Measurements from ENCODE around the gene RGS6. TPM values are rescaled to one million over a fixed set of nuclear protein-coding genes. Genes with fewer than 3 reads are reported as not detected.

The RGS6 gene
- total and polyA plus RNA-seq, 9 donors, result 3.7 to 9.3 (median 6.2) TPM

- Histone ChIP-seq H3K27ac (ENCODE audit: low read length) (no peak overlapping the region), H3K9me3 (replicated peaks; ENCODE audit: control insufficient read depth, low read depth, low read length) (no peaks in the 10 kb centered on the region), H3K36me3 (ENCODE audit: control insufficient read depth, insufficient read depth, low read length) (no peaks in the 10 kb centered on the region), H3K4me3 (ENCODE audit: low read length) (no peak overlapping the region), H3K4me1 (ENCODE audit: control insufficient read depth, insufficient read depth, low read length) (no peaks in the 10 kb centered on the region), H3K27me3 (ENCODE audit: control insufficient read depth, insufficient read depth, low read length) (no peaks in the 10 kb centered on the region)
- DNase-seq, result no peak
- WGBS (ENCODE audit: insufficient coverage), result 67% methylated on average over 1 of the region's 7 CpGs
Measured at GRCh38 chr14:71964716-71965115, 32.5 kb downstream of the RGS6 start.

GRCh38 chr14:71966528-71966927 lies 34.3 kb downstream of the RGS6 start:
- no peak overlapping the region for H3K4me3 ChIP-seq (ENCODE audit: low read length)
- H3K27ac ChIP-seq (ENCODE audit: low read length), result no peak overlapping the region
- H3K9me3 ChIP-seq (replicated peaks; ENCODE audit: control insufficient read depth, low read depth, low read length), result no peaks in the 10 kb centered on the region
- WGBS (ENCODE audit: insufficient coverage), result no CpG with 5 or more reads among the region's 2 CpGs
- no peak for DNase-seq
- no peaks in the 10 kb centered on the region for H3K27me3 ChIP-seq (ENCODE audit: control insufficient read depth, insufficient read depth, low read length)
- H3K4me1 ChIP-seq (ENCODE audit: control insufficient read depth, insufficient read depth, low read length), result no peaks in the 10 kb centered on the region
- H3K36me3 ChIP-seq (ENCODE audit: control insufficient read depth, insufficient read depth, low read length), result no peaks in the 10 kb centered on the region

GRCh38 chr14:71967704-71968103 lies 35.5 kb downstream of the RGS6 start:
- no peaks in the 10 kb centered on the region for H3K4me1 ChIP-seq (ENCODE audit: control insufficient read depth, insufficient read depth, low read length)
- no peaks in the 10 kb centered on the region for H3K27me3 ChIP-seq (ENCODE audit: control insufficient read depth, insufficient read depth, low read length)
- H3K9me3 ChIP-seq (replicated peaks; ENCODE audit: control insufficient read depth, low read depth, low read length), result no peaks in the 10 kb centered on the region
- H3K36me3 ChIP-seq (ENCODE audit: control insufficient read depth, insufficient read depth, low read length), result no peaks in the 10 kb centered on the region
- no peak for DNase-seq
- H3K27ac ChIP-seq (ENCODE audit: low read length), result no peak overlapping the region
- H3K4me3 ChIP-seq (ENCODE audit: low read length), result no peak overlapping the region
- WGBS (ENCODE audit: insufficient coverage), result no CpG with 5 or more reads among the region's 1 CpG

GRCh38 chr14:71970272-71970671 lies 38.0 kb downstream of the RGS6 start:
- Histone ChIP-seq H3K4me1 (ENCODE audit: control insufficient read depth, insufficient read depth, low read length) (no peaks in the 10 kb centered on the region), H3K4me3 (ENCODE audit: low read length) (no peak overlapping the region), H3K36me3 (ENCODE audit: control insufficient read depth, insufficient read depth, low read length) (no peaks in the 10 kb centered on the region), H3K9me3 (replicated peaks; ENCODE audit: control insufficient read depth, low read depth, low read length) (no peaks in the 10 kb centered on the region), H3K27ac (ENCODE audit: low read length) (no peak overlapping the region), H3K27me3 (ENCODE audit: control insufficient read depth, insufficient read depth, low read length) (no peaks in the 10 kb centered on the region)
- 82% methylated on average over 2 of the region's 3 CpGs for WGBS (ENCODE audit: insufficient coverage)
- DNase-seq, result no peak

- H3K4me3 ChIP-seq (ENCODE audit: low read length), result no peak overlapping the region
- no peaks in the 10 kb centered on the region for H3K9me3 ChIP-seq (replicated peaks; ENCODE audit: control insufficient read depth, low read depth, low read length)
- no peaks in the 10 kb centered on the region for H3K27me3 ChIP-seq (ENCODE audit: control insufficient read depth, insufficient read depth, low read length)
- peaks cover 10% of the 10 kb centered on the region for H3K4me1 ChIP-seq (ENCODE audit: control insufficient read depth, insufficient read depth, low read length)
- H3K27ac ChIP-seq (ENCODE audit: low read length), result peak overlapping the region; percentile 65
- DNase-seq, result peak; percentile 93
- no CpG with 5 or more reads among the region's 3 CpGs for WGBS (ENCODE audit: insufficient coverage)
- no peaks in the 10 kb centered on the region for H3K36me3 ChIP-seq (ENCODE audit: control insufficient read depth, insufficient read depth, low read length)
Measured at GRCh38 chr14:71985538-71986189, 53.4 kb downstream of the RGS6 start.

GRCh38 chr14:71988476-71988875 lies 56.2 kb downstream of the RGS6 start:
- Histone ChIP-seq H3K27ac (ENCODE audit: low read length) (no peak overlapping the region), H3K4me1 (ENCODE audit: control insufficient read depth, insufficient read depth, low read length) (peaks cover 10% of the 10 kb centered on the region)
- WGBS (ENCODE audit: insufficient coverage), result no CpG with 5 or more reads among the region's 5 CpGs

GRCh38 chr14:71988939-71989338 lies 56.7 kb downstream of the RGS6 start:
- WGBS (ENCODE audit: insufficient coverage), result 67% methylated on average over 2 of the region's 3 CpGs
- Histone ChIP-seq H3K4me3 (ENCODE audit: low read length) (no peak overlapping the region), H3K4me1 (ENCODE audit: control insufficient read depth, insufficient read depth, low read length) (peaks cover 10% of the 10 kb centered on the region), H3K36me3 (ENCODE audit: control insufficient read depth, insufficient read depth, low read length) (no peaks in the 10 kb centered on the region), H3K27me3 (ENCODE audit: control insufficient read depth, insufficient read depth, low read length) (no peaks in the 10 kb centered on the region), H3K27ac (ENCODE audit: low read length) (no peak overlapping the region), H3K9me3 (replicated peaks; ENCODE audit: control insufficient read depth, low read depth, low read length) (no peaks in the 10 kb centered on the region)
- DNase-seq, result no peak

More at GRCh38 chr14:71988476-71988875, 56.2 kb downstream of the RGS6 start:
- H3K4me3 ChIP-seq (ENCODE audit: low read length), result no peak overlapping the region
- H3K27me3 ChIP-seq (ENCODE audit: control insufficient read depth, insufficient read depth, low read length), result no peaks in the 10 kb centered on the region
- DNase-seq, result no peak
- H3K36me3 ChIP-seq (ENCODE audit: control insufficient read depth, insufficient read depth, low read length), result no peaks in the 10 kb centered on the region
- no peaks in the 10 kb centered on the region for H3K9me3 ChIP-seq (replicated peaks; ENCODE audit: control insufficient read depth, low read depth, low read length)

- WGBS (ENCODE audit: insufficient coverage), result 94% methylated on average over 2 of the region's 5 CpGs
- no peaks in the 10 kb centered on the region for H3K27me3 ChIP-seq (ENCODE audit: control insufficient read depth, insufficient read depth, low read length)
- no peaks in the 10 kb centered on the region for H3K36me3 ChIP-seq (ENCODE audit: control insufficient read depth, insufficient read depth, low read length)
- peaks cover 2% of the 10 kb centered on the region for H3K4me1 ChIP-seq (ENCODE audit: control insufficient read depth, insufficient read depth, low read length)
- DNase-seq, result no peak
- no peak overlapping the region for H3K4me3 ChIP-seq (ENCODE audit: low read length)
- no peak overlapping the region for H3K27ac ChIP-seq (ENCODE audit: low read length)
- H3K9me3 ChIP-seq (replicated peaks; ENCODE audit: control insufficient read depth, low read depth, low read length), result no peaks in the 10 kb centered on the region
Measured at GRCh38 chr14:71994416-71994815, 62.2 kb downstream of the RGS6 start.

GRCh38 chr14:71995741-71996140 lies 63.5 kb downstream of the RGS6 start:
- Histone ChIP-seq H3K4me3 (ENCODE audit: low read length) (no peak overlapping the region), H3K27me3 (ENCODE audit: control insufficient read depth, insufficient read depth, low read length) (no peaks in the 10 kb centered on the region), H3K4me1 (ENCODE audit: control insufficient read depth, insufficient read depth, low read length) (peaks cover 3% of the 10 kb centered on the region), H3K27ac (ENCODE audit: low read length) (no peak overlapping the region), H3K36me3 (ENCODE audit: control insufficient read depth, insufficient read depth, low read length) (no peaks in the 10 kb centered on the region), H3K9me3 (replicated peaks; ENCODE audit: control insufficient read depth, low read depth, low read length) (no peaks in the 10 kb centered on the region)
- no peak for DNase-seq
- WGBS (ENCODE audit: insufficient coverage), result 87% methylated on average over 4 of the region's 9 CpGs

- Histone ChIP-seq H3K36me3 (ENCODE audit: control insufficient read depth, insufficient read depth, low read length) (no peaks in the 10 kb centered on the region), H3K27ac (ENCODE audit: low read length) (no peak overlapping the region), H3K4me3 (ENCODE audit: low read length) (no peak overlapping the region), H3K9me3 (replicated peaks; ENCODE audit: control insufficient read depth, low read depth, low read length) (no peaks in the 10 kb centered on the region), H3K27me3 (ENCODE audit: control insufficient read depth, insufficient read depth, low read length) (no peaks in the 10 kb centered on the region), H3K4me1 (ENCODE audit: control insufficient read depth, insufficient read depth, low read length) (peaks cover 3% of the 10 kb centered on the region)
- WGBS (ENCODE audit: insufficient coverage), result 78% methylated on average over 3 of the region's 3 CpGs
- DNase-seq, result no peak
Measured at GRCh38 chr14:71996610-71997009, 64.4 kb downstream of the RGS6 start.

GRCh38 chr14:72000907-72001306 lies 68.7 kb downstream of the RGS6 start:
- H3K4me1 ChIP-seq (ENCODE audit: control insufficient read depth, insufficient read depth, low read length), result peaks cover 3% of the 10 kb centered on the region
- DNase-seq, result peak; percentile 63
- H3K4me3 ChIP-seq (ENCODE audit: low read length), result no peak overlapping the region
- H3K9me3 ChIP-seq (replicated peaks; ENCODE audit: control insufficient read depth, low read depth, low read length), result no peaks in the 10 kb centered on the region
- H3K27me3 ChIP-seq (ENCODE audit: control insufficient read depth, insufficient read depth, low read length), result no peaks in the 10 kb centered on the region
- H3K36me3 ChIP-seq (ENCODE audit: control insufficient read depth, insufficient read depth, low read length), result no peaks in the 10 kb centered on the region
- 44% methylated on average over 2 of the region's 9 CpGs for WGBS (ENCODE audit: insufficient coverage)
- peak overlapping the region; percentile 62 for H3K27ac ChIP-seq (ENCODE audit: low read length)
